Right atrium auricular region (tissue), 2 donors: Measurements from ENCODE around the gene LACC1. TPM values are rescaled to one million over a fixed set of nuclear protein-coding genes. Genes with fewer than 3 reads are reported as not detected.

Source experiments
- DNase-seq: peaks from one replicate; pipeline ENCODE4 v3.0.0-alpha.2; 2019; ENCODE audit warnings: low spot score
- H3K27ac ChIP-seq, 2 donors: fragments of 200-600 bp; sonication (generic); 1 replicate in 1 of 2; 2 replicates in 1 of 2; pipeline ENCODE4 v1.5.1; 2016 to 2019
- H3K27me3 ChIP-seq, 2 donors: fragments of 200-600 bp; sonication (generic); one replicate each; pipeline versions ENCODE4 v1.5.1 to v1.6.0; 2017 to 2019
- H3K36me3 ChIP-seq: fragments of 200-600 bp; sonication (generic); one replicate; pipeline ENCODE4 v1.5.1; 2016
- H3K4me1 ChIP-seq, 2 donors: fragments of 200-600 bp; sonication (generic); one replicate each; pipeline versions ENCODE4 v1.5.1 to v1.6.0; 2017 to 2019
- H3K4me3 ChIP-seq, 2 donors: fragments of 200-600 bp; sonication (generic); 1 replicate in 1 of 2; 2 replicates in 1 of 2; pipeline ENCODE4 v1.5.1; 2017 to 2019; ENCODE audit warnings: mild to moderate bottlenecking in 1 of 2, moderate library complexity in 1 of 2
- H3K9me3 ChIP-seq, 2 donors: fragments of 200-600 bp; sonication (generic); one replicate each; pipeline ENCODE4 v1.5.1; 2019
- CTCF ChIP-seq, 2 donors: fragments of 200-600 bp; sonication (generic); IDR thresholded peaks; one replicate each; pipeline ENCODE4 v1.5.1; 2019; ENCODE audit warnings: antibody characterized with exemption in 2 of 2
- total RNA-seq, 2 donors: library from RNA; depleted of rRNA; stranded (reverse); fragments of >200 nt; gene quantifications; one replicate each; pipeline ENCODE4 v1.1.0, GENCODE V29; 2016

LACC1 gene
- 1 to 10 TPM; 4.7 to 6.0 TPM for total RNA-seq

DNA sequence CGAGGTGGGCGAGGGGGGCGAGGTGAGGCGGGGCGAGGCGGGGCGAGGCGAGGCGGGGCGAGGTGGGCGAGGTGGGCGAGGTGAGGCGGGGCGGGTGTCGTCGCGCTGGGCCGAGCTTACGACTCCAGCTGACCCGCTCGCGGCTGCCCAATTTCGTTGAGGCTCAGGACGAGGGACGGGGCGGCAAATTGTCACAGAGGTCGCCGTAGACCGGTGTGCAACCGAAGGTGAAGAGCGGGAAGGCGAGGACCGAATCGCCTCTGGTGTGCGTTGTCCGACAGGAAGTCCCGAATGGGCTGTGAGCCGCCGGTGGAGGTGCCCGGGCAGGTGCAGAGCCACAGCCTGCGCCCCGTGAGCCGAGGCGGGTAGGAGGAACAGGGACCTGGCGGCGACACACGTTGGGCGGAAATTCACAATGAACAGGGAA is at the start of gene LACC1:
Gene LACC1 (plus strand): TSS at position 150 of the 427 bp plus-strand sequence. CDS start 1,082 bp downstream, outside the sequence.
- no peaks in the 10 kb centered on the region for H3K27me3 ChIP-seq
- no peak for DNase-seq
- no peaks in the 10 kb centered on the region for H3K9me3 ChIP-seq
- peak within 1 kb of the TSS; percentile 94 to 95 for H3K27ac ChIP-seq
- no peaks in the 10 kb centered on the region for H3K36me3 ChIP-seq
- peaks cover 0 to 18% of the 10 kb centered on the region in 2 donors for H3K4me1 ChIP-seq
- H3K4me3 ChIP-seq = peak within 1 kb of the TSS; percentile 70 to 87
- TF ChIP-seq CTCF (IDR thresholded peaks at IDR 0.05) = no peak

DNA sequence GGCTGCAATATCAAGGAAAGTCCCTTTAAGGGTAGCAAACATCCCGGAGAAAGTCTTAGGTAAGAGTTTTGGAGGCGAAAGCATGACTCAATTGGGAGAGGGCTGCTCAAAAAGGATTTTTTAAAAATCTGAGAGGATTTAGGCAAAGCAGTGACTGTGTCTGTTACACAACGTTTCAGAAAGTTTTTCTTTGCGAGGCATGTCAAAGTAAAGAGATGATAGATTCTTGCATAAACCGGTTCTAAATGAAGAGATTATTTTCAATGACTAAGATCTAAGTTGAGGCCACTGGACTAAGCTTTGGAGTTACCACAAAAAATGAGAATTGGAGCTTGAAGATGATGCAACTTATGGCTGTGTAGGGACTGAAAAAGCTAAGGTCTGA is 49.2 kb upstream of the LACC1 start:
- H3K4me3 ChIP-seq = no peak overlapping the region

GRCh38 chr13:43831088-43831487 is 48.6 kb upstream of the LACC1 start:
- TF ChIP-seq CTCF (IDR thresholded peaks at IDR 0.05) = no peak
- H3K27ac ChIP-seq = no peak overlapping the region
- no peaks in the 10 kb centered on the region for H3K4me1 ChIP-seq
- H3K9me3 ChIP-seq = no peaks in the 10 kb centered on the region
- H3K4me3 ChIP-seq = no peak overlapping the region
- no peaks in the 10 kb centered on the region for H3K27me3 ChIP-seq
- DNase-seq = no peak
- H3K36me3 ChIP-seq = no peaks in the 10 kb centered on the region

More for the DNA sequence above, 49.2 kb upstream of the LACC1 start:
- no peak overlapping the region for H3K27ac ChIP-seq
- no peaks in the 10 kb centered on the region for H3K9me3 ChIP-seq
- no peak for TF ChIP-seq CTCF (IDR thresholded peaks at IDR 0.05)
- no peaks in the 10 kb centered on the region for H3K4me1 ChIP-seq
- H3K27me3 ChIP-seq = no peaks in the 10 kb centered on the region
- no peaks in the 10 kb centered on the region for H3K36me3 ChIP-seq
- no peak for DNase-seq

GRCh38 chr13:43835701-43836100 is 44.0 kb upstream of the LACC1 start:
- H3K27ac ChIP-seq = no peak overlapping the region
- no peaks in the 10 kb centered on the region for H3K27me3 ChIP-seq
- no peaks in the 10 kb centered on the region for H3K4me1 ChIP-seq
- H3K4me3 ChIP-seq = no peak overlapping the region
- no peaks in the 10 kb centered on the region for H3K36me3 ChIP-seq
- H3K9me3 ChIP-seq = no peaks in the 10 kb centered on the region
- no peak for TF ChIP-seq CTCF (IDR thresholded peaks at IDR 0.05)
- no peak for DNase-seq

GRCh38 chr13:43838909-43839308 is 40.8 kb upstream of the LACC1 start:
- no peaks in the 10 kb centered on the region for H3K9me3 ChIP-seq
- H3K36me3 ChIP-seq = no peaks in the 10 kb centered on the region
- no peak overlapping the region for H3K4me3 ChIP-seq
- no peak for DNase-seq
- H3K27me3 ChIP-seq = no peaks in the 10 kb centered on the region
- H3K27ac ChIP-seq = no peak overlapping the region
- H3K4me1 ChIP-seq = no peaks in the 10 kb centered on the region
- TF ChIP-seq CTCF (IDR thresholded peaks at IDR 0.05) = no peak

GRCh38 chr13:43846496-43847158 is 33.1 kb upstream of the LACC1 start:
- H3K36me3 ChIP-seq = no peaks in the 10 kb centered on the region
- H3K4me3 ChIP-seq = no peak overlapping the region
- no peaks in the 10 kb centered on the region for H3K27me3 ChIP-seq
- H3K9me3 ChIP-seq = peaks cover 8 to 18% of the 10 kb centered on the region in 2 donors
- DNase-seq = no peak
- H3K27ac ChIP-seq = no peak overlapping the region
- TF ChIP-seq CTCF (IDR thresholded peaks at IDR 0.05) = no peak
- H3K4me1 ChIP-seq = no peaks in the 10 kb centered on the region
